ENCODE results near the gene COA7.

The COA7 gene

DNA sequence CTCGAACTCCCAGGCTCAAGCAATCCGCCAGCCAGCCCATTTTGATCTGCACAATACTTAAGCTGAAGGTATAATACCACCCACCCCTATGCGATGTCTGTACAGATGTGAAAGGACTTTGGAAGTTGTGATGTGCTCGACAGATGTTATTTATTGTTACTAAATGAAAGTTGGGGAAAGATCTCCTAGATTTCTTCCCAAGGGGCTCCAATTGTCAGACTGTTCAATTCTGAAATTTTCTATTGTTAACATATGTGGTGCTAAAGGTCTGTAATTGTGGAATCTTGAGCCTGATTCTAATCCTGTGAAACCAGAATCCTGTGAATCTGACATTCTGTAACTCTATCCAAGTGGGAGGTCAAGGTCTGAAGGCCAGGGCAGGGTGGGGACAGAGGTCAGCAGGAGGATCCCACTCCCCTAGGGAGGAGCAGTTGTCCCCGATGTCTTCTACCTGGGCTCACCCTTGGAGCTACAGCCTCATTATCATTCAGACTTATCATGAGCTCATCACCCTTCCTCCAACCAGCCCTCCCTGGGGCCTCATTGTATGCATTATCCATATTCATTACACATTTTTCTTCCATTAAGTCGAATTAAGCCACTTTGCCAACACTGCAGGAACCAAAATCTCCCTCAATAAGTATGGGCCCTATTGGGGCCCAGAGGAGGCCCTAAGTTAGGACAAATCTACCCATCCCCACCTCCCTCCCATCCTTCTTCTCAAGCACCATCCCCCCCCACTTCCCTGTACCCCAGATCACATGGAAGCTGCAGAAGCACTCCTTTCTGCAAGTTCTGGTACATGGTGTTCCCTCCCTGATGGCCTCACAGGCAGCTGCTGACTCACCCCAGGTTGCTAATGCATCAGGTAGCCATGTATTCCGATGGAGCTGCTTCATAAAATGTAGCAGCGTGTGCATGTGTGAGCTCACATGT, 32.9 kb downstream of the COA7 start:
- H3K27me3 ChIP-seq, result peaks cover 0 to 2% of the 10 kb centered on the region in 2 donors
- no peak for DNase-seq
- peaks cover 0 to 10% (median 4%) of the 10 kb centered on the region in 4 donors for H3K4me1 ChIP-seq
- intact Hi-C loops (cut with DNase I; ENCODE audit: low total_unique reads), result no loop called here
- H3K9me3 ChIP-seq, result no peaks in the 10 kb centered on the region
- H3K4me3 ChIP-seq, result no peak overlapping the region
- no peaks in the 10 kb centered on the region for H3K36me3 ChIP-seq
- TF ChIP-seq CTCF (IDR thresholded peaks at IDR 0.05), result no peak
- no peak overlapping the region for H3K27ac ChIP-seq

DNA sequence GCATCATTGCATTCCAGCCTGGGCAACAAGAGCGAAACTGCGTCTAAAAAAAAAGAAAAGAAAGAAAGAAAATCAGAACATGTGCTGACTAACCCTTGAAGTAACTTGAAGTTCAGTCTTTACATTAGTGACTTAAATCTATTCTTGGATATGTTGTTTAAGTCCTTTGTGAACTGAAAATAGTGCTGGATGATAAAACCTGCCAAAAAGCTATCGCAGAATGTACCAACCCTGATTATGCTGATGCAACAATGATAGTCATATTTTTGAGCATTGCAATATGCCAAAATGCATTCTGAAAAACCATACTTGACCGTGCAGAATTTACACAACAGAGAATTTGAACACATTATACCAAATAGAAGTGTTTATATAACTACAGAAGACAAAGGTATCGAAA, 34.4 kb downstream of the COA7 start:
- Histone ChIP-seq H3K4me1 (peaks cover 0 to 7% (median under 1%) of the 10 kb centered on the region in 4 donors), H3K36me3 (no peaks in the 10 kb centered on the region), H3K27ac (no peak overlapping the region), H3K9me3 (no peaks in the 10 kb centered on the region), H3K4me3 (no peak overlapping the region), H3K27me3 (peaks cover 0 to 2% of the 10 kb centered on the region in 2 donors)
- DNase-seq, result no peak
- intact Hi-C loops (cut with DNase I; ENCODE audit: low total_unique reads), result no loop called here
- TF ChIP-seq CTCF (IDR thresholded peaks at IDR 0.05), result no peak

- TF ChIP-seq CTCF (IDR thresholded peaks at IDR 0.05), result no peak
- Histone ChIP-seq H3K4me3 (no peak overlapping the region), H3K9me3 (no peaks in the 10 kb centered on the region), H3K4me1 (peaks cover 0 to 7% (median 0%) of the 10 kb centered on the region in 4 donors), H3K27ac (no peak overlapping the region), H3K36me3 (no peaks in the 10 kb centered on the region), H3K27me3 (peaks cover 0 to 2% of the 10 kb centered on the region in 2 donors)
- DNase-seq, result no peak
- intact Hi-C loops (cut with DNase I; ENCODE audit: low total_unique reads), result no loop called here
Measured at GRCh38 chr1:52662645-52663313, 35.4 kb downstream of the COA7 start.

- H3K27me3 ChIP-seq, result peaks cover 0 to 2% of the 10 kb centered on the region in 2 donors
- no peaks in the 10 kb centered on the region for H3K9me3 ChIP-seq
- DNase-seq, result no peak
- H3K4me1 ChIP-seq, result peaks cover 0 to 7% (median 0%) of the 10 kb centered on the region in 4 donors
- no peak for TF ChIP-seq CTCF (IDR thresholded peaks at IDR 0.05)
- intact Hi-C loops (cut with DNase I; ENCODE audit: low total_unique reads), result no loop called here
- no peak overlapping the region for H3K4me3 ChIP-seq
- H3K36me3 ChIP-seq, result no peaks in the 10 kb centered on the region
- no peak overlapping the region for H3K27ac ChIP-seq
Measured at GRCh38 chr1:52660807-52661206, 37.3 kb downstream of the COA7 start.

DNA sequence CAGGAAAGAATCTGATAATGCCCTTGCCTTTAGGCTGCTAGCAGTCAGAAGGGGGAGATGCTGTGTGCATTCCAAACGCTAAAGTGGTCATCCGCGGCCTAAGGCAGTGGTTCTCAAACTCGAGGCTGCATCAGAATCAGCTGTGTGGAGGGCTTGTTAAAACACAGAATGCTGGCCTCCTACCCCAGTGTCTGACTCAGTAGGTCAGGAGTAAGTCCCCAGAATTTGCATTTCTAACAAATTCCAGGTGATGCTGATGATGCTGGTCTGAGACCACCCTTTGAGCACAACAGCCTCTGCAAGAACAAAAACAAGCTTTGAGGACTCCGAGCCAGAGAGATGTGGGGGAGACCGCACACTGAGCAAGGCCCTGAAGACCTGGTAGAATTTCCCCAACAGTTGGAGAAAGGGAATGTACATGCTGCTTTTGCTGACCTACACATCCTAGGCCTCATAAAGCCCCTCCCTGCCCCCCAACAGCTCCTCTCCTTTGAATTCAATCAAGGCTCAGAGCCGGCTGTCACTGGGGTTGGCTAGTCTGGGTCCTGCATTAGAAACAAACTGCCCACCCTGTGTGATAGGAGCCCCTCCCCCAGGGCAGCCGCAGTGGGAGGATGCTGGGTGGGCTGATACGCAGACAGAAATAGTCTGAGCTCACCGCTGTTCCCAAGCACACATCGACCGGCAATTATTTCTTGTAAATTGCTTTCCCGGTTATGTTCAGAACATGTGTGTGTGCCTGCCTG, 38.1 kb downstream of the COA7 start:
- Histone ChIP-seq H3K4me1 (peaks cover 0 to 7% (median 0%) of the 10 kb centered on the region in 4 donors), H3K9me3 (no peaks in the 10 kb centered on the region), H3K36me3 (no peaks in the 10 kb centered on the region), H3K4me3 (no peak overlapping the region), H3K27ac (no peak overlapping the region), H3K27me3 (peaks cover 0 to 2% of the 10 kb centered on the region in 2 donors)
- intact Hi-C loops (cut with DNase I; ENCODE audit: low total_unique reads), result no loop called here
- no peak for TF ChIP-seq CTCF (IDR thresholded peaks at IDR 0.05)
- DNase-seq, result no peak
